GM12892 (cell line): ENCODE results near the gene APPL1.

Source experiments
- POLR2A ChIP-seq: IDR thresholded peaks from 2 replicates; pipeline ENCODE4 v1.6.1; 2011; ENCODE audit warnings: low read depth, low read length, control low read depth
- POLR2AphosphoS5 ChIP-seq: IDR thresholded peaks from 2 replicates; pipeline ENCODE4 v1.6.1; 2011; ENCODE audit warnings: low read depth, low read length, control low read depth
- TAF1 ChIP-seq: IDR thresholded peaks from 2 replicates; pipeline ENCODE4 v1.6.1; 2011; ENCODE audit warnings: low read depth, mild to moderate bottlenecking, control low read depth, low read length, borderline replicate concordance

GRCh38 chr3:57314204-57314603 lies 86.7 kb downstream of the APPL1 start:
- TF ChIP-seq POLR2A (no peak), TAF1 (no peak), POLR2AphosphoS5 (no peak)
